Activated T-cell treated with anti-CD3 and anti-CD28 coated beads for 48 hours (primary cell): ENCODE data around the gene ASB18.

ENCODE experiments used
- DNase-seq: peaks from one replicate; pipeline ENCODE4 v3.0.0-alpha.2; 2020; ENCODE audit warnings: low read depth

Gene ASB18

GRCh38 chr2:236162031-236162845 is 102.0 kb downstream of the ASB18 start:
- no peak for DNase-seq

GRCh38 chr2:236161531-236161930 is 102.7 kb downstream of the ASB18 start:
- DNase-seq: no peak

- no peak for DNase-seq
Measured at GRCh38 chr2:236161082-236161462, 103.1 kb downstream of the ASB18 start.

- DNase-seq: no peak
Measured at GRCh38 chr2:236160366-236161081, 103.7 kb downstream of the ASB18 start.

GRCh38 chr2:236159778-236160170 is 104.4 kb downstream of the ASB18 start:
- DNase-seq: no peak

GRCh38 chr2:236158969-236159777 is 105.0 kb downstream of the ASB18 start:
- DNase-seq: no peak

- no peak for DNase-seq
Measured at GRCh38 chr2:236157815-236158498, 106.2 kb downstream of the ASB18 start.

GRCh38 chr2:236157366-236157765 is 106.8 kb downstream of the ASB18 start:
- no peak for DNase-seq

- no peak for DNase-seq
Measured at GRCh38 chr2:236156860-236157194, 107.4 kb downstream of the ASB18 start.

- no peak for DNase-seq
Measured at GRCh38 chr2:236156095-236156859, 107.9 kb downstream of the ASB18 start.

GRCh38 chr2:236155406-236155805 is 108.8 kb downstream of the ASB18 start:
- no peak for DNase-seq

GRCh38 chr2:236146436-236146835 is 117.8 kb downstream of the ASB18 start:
- no peak for DNase-seq

- no peak for DNase-seq
Measured at GRCh38 chr2:236143811-236144210, 120.4 kb downstream of the ASB18 start.
